Type B pancreatic cell (in vitro differentiated cells): Measurements from ENCODE around the gene ST6GAL2. TPM values are rescaled to one million over a fixed set of nuclear protein-coding genes. Genes with fewer than 3 reads are reported as not detected.
A peak's percentile ranks its signal among the peaks of the same experiment; 100 is the strongest.

Experiments
- DNase-seq: peaks from one replicate; pipeline ENCODE4 v3.0.0; 2021; ENCODE audit warnings: mixed read lengths; ENCODE audit not compliant: unreplicated experiment; ENCODE audit errors: extremely low spot score
- H3K27ac Mint-ChIP-seq: 2 replicates; pipeline ENCODE4 v1.8.0; 2021; ENCODE audit warnings: mild to moderate bottlenecking, mixed read lengths
- H3K27me3 Mint-ChIP-seq: 2 replicates; pipeline ENCODE4 v1.8.0; 2021; ENCODE audit warnings: mixed read lengths
- H3K36me3 Mint-ChIP-seq: 2 replicates; pipeline ENCODE4 v1.8.0; 2021; ENCODE audit warnings: mixed read lengths
- H3K4me1 Mint-ChIP-seq: one replicate; pipeline ENCODE4 v1.8.0; 2021; ENCODE audit warnings: mixed read lengths; ENCODE audit not compliant: unreplicated experiment
- H3K4me3 Mint-ChIP-seq: 2 replicates; pipeline ENCODE4 v1.8.0; 2021; ENCODE audit warnings: mild to moderate bottlenecking, mixed read lengths
- H3K9me3 Mint-ChIP-seq: 2 replicates; pipeline ENCODE4 v1.8.0; 2021; ENCODE audit warnings: mixed read lengths
- CTCF ChIP-seq: fragments of 200-600 bp; sonication (generic); conservative IDR thresholded peaks from 2 replicates; pipeline ENCODE4 v1.5.0; 2021; ENCODE audit warnings: antibody characterized with exemption, mild to moderate bottlenecking
- long read RNA-seq: library from polyadenylated mRNA; unstranded; transcript quantifications from one replicate; pipeline ENCODE4 v2.0.0, GENCODE V29; 2020
- total RNA-seq: library from RNA; stranded (reverse); gene quantifications from 2 replicates; pipeline ENCODE4 v1.2.1, GENCODE V29; 2021; ENCODE audit warnings: low replicate concordance

ST6GAL2 gene, protein sequence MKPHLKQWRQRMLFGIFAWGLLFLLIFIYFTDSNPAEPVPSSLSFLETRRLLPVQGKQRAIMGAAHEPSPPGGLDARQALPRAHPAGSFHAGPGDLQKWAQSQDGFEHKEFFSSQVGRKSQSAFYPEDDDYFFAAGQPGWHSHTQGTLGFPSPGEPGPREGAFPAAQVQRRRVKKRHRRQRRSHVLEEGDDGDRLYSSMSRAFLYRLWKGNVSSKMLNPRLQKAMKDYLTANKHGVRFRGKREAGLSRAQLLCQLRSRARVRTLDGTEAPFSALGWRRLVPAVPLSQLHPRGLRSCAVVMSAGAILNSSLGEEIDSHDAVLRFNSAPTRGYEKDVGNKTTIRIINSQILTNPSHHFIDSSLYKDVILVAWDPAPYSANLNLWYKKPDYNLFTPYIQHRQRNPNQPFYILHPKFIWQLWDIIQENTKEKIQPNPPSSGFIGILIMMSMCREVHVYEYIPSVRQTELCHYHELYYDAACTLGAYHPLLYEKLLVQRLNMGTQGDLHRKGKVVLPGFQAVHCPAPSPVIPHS
- total RNA-seq = 1.8 and 18.7 TPM in 2 replicates
- long read RNA-seq, partial matches to known transcripts = 0 of 1 reads
- long read RNA-seq, other reads (novel, unspliced or antisense) = 1 of 1 reads

- TF ChIP-seq CTCF = no peak
- H3K27ac Mint-ChIP-seq = peak within 1 kb of the TSS; percentile 89
- H3K4me3 Mint-ChIP-seq = peak within 1 kb of the TSS; percentile 98
- peaks cover 58% of the 10 kb centered on the region for H3K27me3 Mint-ChIP-seq
- H3K36me3 Mint-ChIP-seq = no peaks in the 10 kb centered on the region
- peak; percentile 75 for DNase-seq
- no peaks in the 10 kb centered on the region for H3K9me3 Mint-ChIP-seq
- H3K4me1 Mint-ChIP-seq = peaks cover 23% of the 10 kb centered on the region
These were observed at the start of gene ST6GAL2 for GRCh38 chr2:106885971-106886915. ST6GAL2 (minus strand) TSS chr2:106886167; CDS start chr2:106843977, 42,190 bp downstream.

- DNase-seq = no peak
- TF ChIP-seq CTCF = no peak
- no peaks in the 10 kb centered on the region for H3K9me3 Mint-ChIP-seq
- no peak overlapping the region for H3K27ac Mint-ChIP-seq
- no peaks in the 10 kb centered on the region for H3K4me1 Mint-ChIP-seq
- no peak overlapping the region for H3K4me3 Mint-ChIP-seq
- H3K27me3 Mint-ChIP-seq = peaks cover 2% of the 10 kb centered on the region
- H3K36me3 Mint-ChIP-seq = no peaks in the 10 kb centered on the region
These were observed 46.7 kb upstream of the ST6GAL2 start for GRCh38 chr2:106932644-106933043.

- Mint-ChIP-seq H3K36me3 (no peaks in the 10 kb centered on the region), H3K27me3 (peaks cover 2% of the 10 kb centered on the region), H3K4me1 (no peaks in the 10 kb centered on the region), H3K27ac (no peak overlapping the region), H3K9me3 (no peaks in the 10 kb centered on the region), H3K4me3 (no peak overlapping the region)
- TF ChIP-seq CTCF = no peak
- DNase-seq = no peak
These were observed 45.9 kb upstream of the ST6GAL2 start for GRCh38 chr2:106931717-106932335.

DNA sequence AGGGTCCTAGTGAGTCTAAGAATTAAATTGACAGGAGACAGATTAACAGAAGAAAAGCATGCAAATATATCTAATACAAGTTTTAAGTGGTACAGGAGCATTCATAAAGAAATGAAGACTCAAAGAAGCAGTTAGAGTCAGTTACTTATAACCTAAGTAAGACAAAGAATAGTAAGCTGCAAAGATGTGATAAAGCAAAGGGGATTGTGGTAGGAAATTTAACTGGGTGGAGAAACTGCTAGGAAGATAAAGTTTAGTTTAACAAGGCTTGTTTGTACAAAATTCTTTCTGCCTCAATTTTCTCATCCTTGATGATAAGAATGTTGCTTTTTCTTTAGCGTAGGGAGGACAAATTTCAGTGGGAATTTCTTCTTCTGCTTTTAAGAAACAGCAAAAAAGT, 35.5 kb upstream of the ST6GAL2 start:
- no peak for TF ChIP-seq CTCF
- no peak overlapping the region for H3K4me3 Mint-ChIP-seq
- no peaks in the 10 kb centered on the region for H3K36me3 Mint-ChIP-seq
- peaks cover 5% of the 10 kb centered on the region for H3K9me3 Mint-ChIP-seq
- no peak for DNase-seq
- peaks cover 2% of the 10 kb centered on the region for H3K27me3 Mint-ChIP-seq
- no peak overlapping the region for H3K27ac Mint-ChIP-seq
- no peaks in the 10 kb centered on the region for H3K4me1 Mint-ChIP-seq

DNA sequence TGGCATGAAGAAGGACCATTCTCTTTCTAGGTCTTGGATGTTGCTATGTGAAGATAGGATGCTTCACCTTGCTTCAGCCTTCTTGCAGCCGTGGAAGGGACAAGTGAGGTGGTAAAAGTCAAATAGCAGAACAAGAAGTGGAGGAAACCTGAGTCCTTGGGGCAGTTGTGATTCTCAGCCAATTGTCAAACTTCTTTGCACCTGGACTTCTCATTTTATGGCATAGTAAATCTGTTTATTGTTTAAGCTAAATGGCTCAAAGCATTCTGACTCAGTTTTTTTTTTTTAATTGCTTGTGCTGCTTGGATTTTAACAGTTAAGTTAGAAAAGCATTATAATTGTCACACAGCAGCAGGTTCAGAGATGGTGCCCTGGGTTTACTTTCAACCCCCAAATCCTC, 33.0 kb upstream of the ST6GAL2 start:
- no peaks in the 10 kb centered on the region for H3K36me3 Mint-ChIP-seq
- H3K27ac Mint-ChIP-seq = no peak overlapping the region
- H3K4me3 Mint-ChIP-seq = no peak overlapping the region
- H3K4me1 Mint-ChIP-seq = no peaks in the 10 kb centered on the region
- TF ChIP-seq CTCF = no peak
- no peaks in the 10 kb centered on the region for H3K9me3 Mint-ChIP-seq
- no peak for DNase-seq
- peaks cover 2% of the 10 kb centered on the region for H3K27me3 Mint-ChIP-seq
